Gastrocnemius medialis (tissue), 4 donors: ENCODE measurements around the gene CYP2A6.

Experiments
- POLR2A ChIP-seq, 2 donors: fragments of 450-650 bp; IDR thresholded peaks; one replicate each; pipeline ENCODE4 v1.6.1; 2017; ENCODE audit warnings: antibody characterized with exemption in 2 of 2, mild to moderate bottlenecking in 2 of 2, moderate library complexity in 2 of 2
- TF ChIP-seq, protein P1 (sequence below), 5 experiments: fragments of 450-650 bp in 3 of 5; fragments of 200-600 bp in 2 of 5; sonication (generic) in 2 of 5; IDR thresholded peaks in 4 of 5; conservative IDR thresholded peaks in 1 of 5; 1 replicate in 4 of 5; 2 replicates in 1 of 5; pipeline ENCODE4 v1.5.1; 2016 to 2019; ENCODE audit warnings: antibody characterized with exemption in 5 of 5, mild to moderate bottlenecking in 3 of 5, moderate library complexity in 3 of 5

DNA sequence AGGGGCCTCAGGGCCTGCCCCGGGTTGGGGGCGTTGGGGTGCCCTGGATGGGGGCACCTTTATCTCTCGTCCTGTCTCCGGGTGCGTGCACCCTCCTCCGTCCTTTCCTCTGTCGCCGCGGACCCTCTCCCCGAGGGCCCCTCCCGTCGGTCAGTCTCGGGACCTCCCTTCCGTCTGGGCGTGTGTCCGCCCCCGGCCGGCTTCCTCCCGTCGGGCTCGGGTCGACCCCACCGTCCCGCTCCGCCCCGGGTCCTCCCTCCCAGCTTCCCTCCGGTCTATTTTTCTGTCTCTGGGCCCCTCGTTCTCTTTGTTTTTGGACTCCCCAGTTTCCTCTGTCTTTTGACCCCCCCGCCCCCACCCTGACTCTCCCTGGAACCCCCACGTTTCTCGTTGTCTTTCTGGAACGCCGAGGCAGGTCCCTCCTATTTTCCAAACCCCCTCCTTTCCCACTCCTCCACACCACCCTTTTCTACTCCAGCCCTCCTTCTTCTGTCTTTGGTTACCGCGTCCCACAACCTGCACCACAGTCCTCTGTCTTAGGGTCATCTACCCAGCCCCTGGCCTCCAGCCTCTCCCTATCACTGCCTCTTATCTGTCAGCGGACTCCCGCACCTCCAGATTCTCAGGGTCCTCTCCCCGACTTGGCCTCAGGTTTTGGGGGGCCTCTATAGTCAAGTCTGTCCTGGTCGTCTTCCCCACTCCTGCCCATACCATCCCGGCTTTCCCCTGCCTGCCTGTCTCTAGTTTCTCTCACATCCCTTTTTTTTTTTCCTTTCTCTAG is 50.5 kb downstream of the CYP2A6 start:
- TF ChIP-seq, protein P1, sequence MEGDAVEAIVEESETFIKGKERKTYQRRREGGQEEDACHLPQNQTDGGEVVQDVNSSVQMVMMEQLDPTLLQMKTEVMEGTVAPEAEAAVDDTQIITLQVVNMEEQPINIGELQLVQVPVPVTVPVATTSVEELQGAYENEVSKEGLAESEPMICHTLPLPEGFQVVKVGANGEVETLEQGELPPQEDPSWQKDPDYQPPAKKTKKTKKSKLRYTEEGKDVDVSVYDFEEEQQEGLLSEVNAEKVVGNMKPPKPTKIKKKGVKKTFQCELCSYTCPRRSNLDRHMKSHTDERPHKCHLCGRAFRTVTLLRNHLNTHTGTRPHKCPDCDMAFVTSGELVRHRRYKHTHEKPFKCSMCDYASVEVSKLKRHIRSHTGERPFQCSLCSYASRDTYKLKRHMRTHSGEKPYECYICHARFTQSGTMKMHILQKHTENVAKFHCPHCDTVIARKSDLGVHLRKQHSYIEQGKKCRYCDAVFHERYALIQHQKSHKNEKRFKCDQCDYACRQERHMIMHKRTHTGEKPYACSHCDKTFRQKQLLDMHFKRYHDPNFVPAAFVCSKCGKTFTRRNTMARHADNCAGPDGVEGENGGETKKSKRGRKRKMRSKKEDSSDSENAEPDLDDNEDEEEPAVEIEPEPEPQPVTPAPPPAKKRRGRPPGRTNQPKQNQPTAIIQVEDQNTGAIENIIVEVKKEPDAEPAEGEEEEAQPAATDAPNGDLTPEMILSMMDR (IDR thresholded peaks at IDR 0.05 in 4 of 5, conservative IDR thresholded peaks at IDR 0.05 in 1 of 5), result no peak
- no peak for TF ChIP-seq POLR2A (IDR thresholded peaks at IDR 0.05)
